Heart left ventricle (tissue), 13 donors: Measurements from ENCODE around the gene PRELID3B.

Experiments
- POLR2A ChIP-seq, 2 donors: fragments of 450-650 bp; IDR thresholded peaks; one replicate each; pipeline ENCODE4 v1.6.1; 2017; ENCODE audit warnings: antibody characterized with exemption in 2 of 2, mild to moderate bottlenecking in 2 of 2, moderate library complexity in 2 of 2
- TF ChIP-seq, protein P1 (sequence below), 12 donors: fragments of 200-600 bp; sonication (generic) in 4 of 12; IDR thresholded peaks; one replicate each; pipeline versions ENCODE4 v1.5.0 to v1.8.0; 2018 to 2022; ENCODE audit warnings: antibody characterized with exemption in 12 of 12, mild to moderate bottlenecking in 5 of 12
- donor health status: ischemic (EF 13 %, LVEDD 7.1; RV severe dilation, severe dysfunction).
- donor health status: DM: no; HTN: yes; CAD: no.
- donor health status: DM: no; HTN: no; CAD: no.
- donor health status: ischemic (EF 25% LVEDD 6.9; RV normal size, moderate dysfunction).
- donor health status: ischemic (EF 25% LVEDD 5.7; RV mildly dilated, moderate dysfunction).
- donor health status: ischemic (EF 35%, LVEDD 5.7; RV mildly dilated, moderate dysfunction).
- donor health status: nonischemic (EF 11% LVEDD 7.7; RV severe dilation, severe dysfunction).
- donor health status: DM: yes; HTN: yes; CAD: no.
- donor health status: PGD.
- donor health status: ischemic (EF 29% LVEDD 5.4; RV normal size, mild dysfunction).
- donor health status: nonischemic (EF 23%, LVEDD 6.1; RV moderate dilation, normal function).

DNA sequence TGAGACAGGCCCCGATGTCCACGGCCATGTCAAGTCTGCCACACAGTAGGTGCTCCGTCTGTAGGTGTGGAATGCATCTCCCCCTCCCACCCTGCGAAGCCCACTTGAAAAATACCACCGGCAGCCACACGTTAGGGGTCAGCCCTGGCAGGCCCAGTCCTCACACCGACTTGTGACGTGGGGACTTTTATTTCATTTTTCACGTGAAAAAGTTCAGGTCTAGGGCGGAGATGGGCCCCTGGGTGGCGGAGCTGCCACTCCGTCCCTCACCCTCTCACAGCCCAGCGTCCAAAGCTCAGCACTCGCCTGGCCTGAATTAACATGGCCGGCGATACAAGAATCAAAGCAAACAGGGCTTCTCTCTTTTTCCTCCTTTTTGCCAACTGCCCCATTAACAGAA, 27.2 kb downstream of the PRELID3B start:
- TF ChIP-seq, protein P1, sequence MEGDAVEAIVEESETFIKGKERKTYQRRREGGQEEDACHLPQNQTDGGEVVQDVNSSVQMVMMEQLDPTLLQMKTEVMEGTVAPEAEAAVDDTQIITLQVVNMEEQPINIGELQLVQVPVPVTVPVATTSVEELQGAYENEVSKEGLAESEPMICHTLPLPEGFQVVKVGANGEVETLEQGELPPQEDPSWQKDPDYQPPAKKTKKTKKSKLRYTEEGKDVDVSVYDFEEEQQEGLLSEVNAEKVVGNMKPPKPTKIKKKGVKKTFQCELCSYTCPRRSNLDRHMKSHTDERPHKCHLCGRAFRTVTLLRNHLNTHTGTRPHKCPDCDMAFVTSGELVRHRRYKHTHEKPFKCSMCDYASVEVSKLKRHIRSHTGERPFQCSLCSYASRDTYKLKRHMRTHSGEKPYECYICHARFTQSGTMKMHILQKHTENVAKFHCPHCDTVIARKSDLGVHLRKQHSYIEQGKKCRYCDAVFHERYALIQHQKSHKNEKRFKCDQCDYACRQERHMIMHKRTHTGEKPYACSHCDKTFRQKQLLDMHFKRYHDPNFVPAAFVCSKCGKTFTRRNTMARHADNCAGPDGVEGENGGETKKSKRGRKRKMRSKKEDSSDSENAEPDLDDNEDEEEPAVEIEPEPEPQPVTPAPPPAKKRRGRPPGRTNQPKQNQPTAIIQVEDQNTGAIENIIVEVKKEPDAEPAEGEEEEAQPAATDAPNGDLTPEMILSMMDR (IDR thresholded peaks at IDR 0.05) = no peak
- TF ChIP-seq POLR2A (IDR thresholded peaks at IDR 0.05) = no peak
